A673 (cell line): ENCODE results near the gene BEGAIN.

Experiments used
- CTCF ChIP-seq: fragments of 300-800, 200-600 bp; sonication (generic); conservative IDR thresholded peaks from 2 replicates; pipeline ENCODE4 v1.5.1; 2017; ENCODE audit warnings: low read depth, mild to moderate bottlenecking, antibody characterized with exemption, low read length, moderate library complexity, mixed read lengths
- EZH2 ChIP-seq: fragments of 200-600 bp; sonication (generic); IDR thresholded peaks from 2 replicates; pipeline ENCODE4 v1.6.1; 2017; ENCODE audit warnings: borderline replicate concordance, low read depth, mild to moderate bottlenecking, mixed read lengths, antibody characterized with exemption, low read length; ENCODE audit not compliant: poor library complexity, severe bottlenecking

- TF ChIP-seq CTCF (no peak), EZH2 (no peak)
These were observed 91.3 kb downstream of the BEGAIN start for GRCh38 chr14:100495917-100496316.
